ENCODE data around the gene MCU. TPM values are rescaled to one million over a fixed set of nuclear protein-coding genes. Genes with fewer than 3 reads are reported as not detected.
"Not testable (repeated sequence)": the region's sequence is repeated elsewhere in the genome, so short reads cannot be mapped to it uniquely, and the experiment has no call there.

The MCU gene
- total and polyA plus RNA-seq, 2 of the 8 experiments (the other 6 are each of a cell fraction or from before 2014, with no cell fraction given): 51.6 to 62.2 TPM

- TF ChIP-seq JUND (IDR thresholded peaks at IDR 0.05; ENCODE audit: low read length) (no peak), SAP30 (IDR thresholded peaks at IDR 0.05; ENCODE audit: insufficient read depth, insufficient replicate concordance, low read length) (no peak), RXRA (IDR thresholded peaks at IDR 0.05; ENCODE audit: insufficient read depth, low read depth, low read length) (no peak), CHD2 (IDR thresholded peaks at IDR 0.05; ENCODE audit: low read length) (no peak), RFX5 (IDR thresholded peaks at IDR 0.05; ENCODE audit: borderline replicate concordance, low read depth, low read length) (no peak), SP1 (IDR thresholded peaks at IDR 0.05; ENCODE audit: low read depth, low read length) (no peak), KDM1A (IDR thresholded peaks at IDR 0.05; ENCODE audit: borderline replicate concordance, low read length) (no peak), SIX5 (IDR thresholded peaks at IDR 0.05; ENCODE audit: low read depth, low read length) (no peak), BRCA1 (IDR thresholded peaks at IDR 0.05; ENCODE audit: low read depth, low read length) (no peak)
These were observed 46.6 kb upstream of the MCU start (continued) for GRCh38 chr10:72645263-72645858.

- H3K9me3 ChIP-seq (ENCODE audit: insufficient read depth in 2 of 2, low read depth in 1 of 2, low read length in 1 of 2); H3K36me3 ChIP-seq (ENCODE audit: control insufficient read depth in 2 of 4, insufficient read depth in 4 of 4, low read length in 3 of 4); H3K27me3 ChIP-seq (replicated peaks in 1 of 4; ENCODE audit: control insufficient read depth in 3 of 4, extremely low read depth in 1 of 4, insufficient read depth in 3 of 4, low read length in 3 of 4); DNase-seq (ENCODE audit: low read depth in 1 of 2, low spot score in 2 of 2); H2BK12ac ChIP-seq (ENCODE audit: low read depth, low read length); H4K91ac ChIP-seq (replicated peaks; ENCODE audit: insufficient read length, low read length); H3K23me2 ChIP-seq (ENCODE audit: low read depth, low read length); H3K56ac ChIP-seq (replicated peaks; ENCODE audit: insufficient read length, low read depth, low read length); H2BK5ac ChIP-seq (ENCODE audit: low read depth, low read length); H2BK20ac ChIP-seq (ENCODE audit: low read length); H3K14ac ChIP-seq (ENCODE audit: insufficient read length); H3K79me1 ChIP-seq (ENCODE audit: low read depth, low read length); H3K9ac ChIP-seq (replicated peaks in 1 of 4; ENCODE audit: extremely low read depth in 1 of 4, low read depth in 3 of 4, low read length in 3 of 4); H3K23ac ChIP-seq (ENCODE audit: insufficient read length); H3K4ac ChIP-seq (replicated peaks; ENCODE audit: insufficient read length, low read depth, low read length); H3K4me1 ChIP-seq (replicated peaks in 1 of 4; ENCODE audit: control insufficient read depth in 3 of 4, insufficient read depth in 4 of 4, low read length in 3 of 4); H2BK120ac ChIP-seq (replicated peaks; ENCODE audit: low read depth, low read length); POLR2A ChIA-PET (ENCODE audit: partially characterized antibody); H2BK15ac ChIP-seq (ENCODE audit: low read length); H2AFZ ChIP-seq (ENCODE audit: low read length); FAIRE-seq; H2AK5ac ChIP-seq (ENCODE audit: low read depth, low read length); H3K4me2 ChIP-seq (ENCODE audit: insufficient read depth in 1 of 2, low read depth in 2 of 2, low read length in 2 of 2); H3K4me3 ChIP-seq (ENCODE audit: extremely low read depth in 1 of 4, insufficient read depth in 2 of 4, low read depth in 3 of 4, low read length in 4 of 4); H4K5ac ChIP-seq (ENCODE audit: insufficient read length, low read depth, low read length); H3K27ac ChIP-seq (ENCODE audit: low read depth, low read length); H4K8ac ChIP-seq (ENCODE audit: extremely low read depth, insufficient read depth, low read length); H3K79me2 ChIP-seq (ENCODE audit: control insufficient read depth in 1 of 2, insufficient read depth in 2 of 2, low read length in 2 of 2); H4K20me1 ChIP-seq (replicated peaks in 1 of 2; ENCODE audit: control insufficient read depth in 1 of 2, insufficient read depth in 2 of 2, low read length in 2 of 2); H3K18ac ChIP-seq (ENCODE audit: extremely low read depth, low read length): not testable (repeated sequence)
- 82% methylated on average over 2 of the region's 3 CpGs; no CpG with 5 or more reads in 1 of the 2 experiments for WGBS, 2 experiments (ENCODE audit: extremely low coverage in 1 of 2, insufficient coverage in 1 of 2, insufficient read length in 1 of 2, insufficient replicate concordance in 2 of 2, low coverage in 1 of 2, low lambda C conversion rate in 2 of 2, missing lambda C conversion rate in 1 of 2)
- CTCF ChIA-PET (ENCODE audit: partially characterized antibody): interaction anchor here (0.9 to 2.4 kb wide), 3 partner anchors 9 to 187 kb away, joined by 3 to 6 read pairs (median 4); no protein-coding TSS in a partner anchor
These were observed 45.0 kb upstream of the MCU start for GRCh38 chr10:72646971-72647370.
